ENCODE results near the gene BST1.

DNA sequence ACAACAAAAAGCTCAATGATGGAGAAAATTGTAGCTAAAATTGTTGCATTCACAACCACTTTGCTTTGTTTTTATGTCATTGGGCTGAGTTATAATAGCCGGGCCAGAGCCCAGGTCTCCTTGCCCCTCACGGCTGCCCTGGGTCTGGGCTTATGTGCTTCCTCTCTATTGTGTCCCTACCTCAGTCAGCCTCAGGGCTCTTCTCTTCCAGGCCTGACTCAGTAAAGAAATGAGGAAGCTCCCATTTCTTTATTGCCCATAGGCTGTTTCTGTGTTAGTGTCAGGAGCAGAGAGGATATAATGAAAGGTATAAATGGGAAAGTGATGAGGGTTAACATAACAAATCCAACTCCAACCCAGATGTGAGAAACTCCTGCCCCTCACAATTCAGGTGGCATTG lies 18.0 kb downstream of the BST1 start:
- no peak for TF ChIP-seq POLR2A (IDR thresholded peaks at IDR 0.05)
- TF ChIP-seq, protein P1, sequence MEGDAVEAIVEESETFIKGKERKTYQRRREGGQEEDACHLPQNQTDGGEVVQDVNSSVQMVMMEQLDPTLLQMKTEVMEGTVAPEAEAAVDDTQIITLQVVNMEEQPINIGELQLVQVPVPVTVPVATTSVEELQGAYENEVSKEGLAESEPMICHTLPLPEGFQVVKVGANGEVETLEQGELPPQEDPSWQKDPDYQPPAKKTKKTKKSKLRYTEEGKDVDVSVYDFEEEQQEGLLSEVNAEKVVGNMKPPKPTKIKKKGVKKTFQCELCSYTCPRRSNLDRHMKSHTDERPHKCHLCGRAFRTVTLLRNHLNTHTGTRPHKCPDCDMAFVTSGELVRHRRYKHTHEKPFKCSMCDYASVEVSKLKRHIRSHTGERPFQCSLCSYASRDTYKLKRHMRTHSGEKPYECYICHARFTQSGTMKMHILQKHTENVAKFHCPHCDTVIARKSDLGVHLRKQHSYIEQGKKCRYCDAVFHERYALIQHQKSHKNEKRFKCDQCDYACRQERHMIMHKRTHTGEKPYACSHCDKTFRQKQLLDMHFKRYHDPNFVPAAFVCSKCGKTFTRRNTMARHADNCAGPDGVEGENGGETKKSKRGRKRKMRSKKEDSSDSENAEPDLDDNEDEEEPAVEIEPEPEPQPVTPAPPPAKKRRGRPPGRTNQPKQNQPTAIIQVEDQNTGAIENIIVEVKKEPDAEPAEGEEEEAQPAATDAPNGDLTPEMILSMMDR (IDR thresholded peaks at IDR 0.05), result no peak
